ENCODE results near the gene CA5A. TPM values are rescaled to one million over a fixed set of nuclear protein-coding genes. Genes with fewer than 3 reads are reported as not detected.
"Not testable (repeated sequence)": the region's sequence is repeated elsewhere in the genome, so short reads cannot be mapped to it uniquely, and the experiment has no call there.

The CA5A gene
- total and polyA plus RNA-seq, 7 donors, result not detected

- WGBS, 2 donors, result 63 to 71% methylated on average over 37 of the region's 37 CpGs
- H3K27me3 ChIP-seq, result peaks cover 0 to 6% (median 0%) of the 10 kb centered on the region in 3 donors
These were observed 17.3 kb downstream of the CA5A start for GRCh38 chr16:87918866-87919680.

GRCh38 chr16:87918338-87918737, 18.0 kb downstream of the CA5A start:
- Histone ChIP-seq H3K27me3 (peaks cover 0 to 12% (median 0%) of the 10 kb centered on the region in 3 donors), H3K36me3 (no peaks in the 10 kb centered on the region), H3K4me3 (no peak overlapping the region), H3K4me1 (no peaks in the 10 kb centered on the region), H3K9me3 (no peaks in the 10 kb centered on the region), H3K27ac (no peak overlapping the region)
- intact Hi-C loops (cut with DNase I), result no loop called here
- TF ChIP-seq EP300 (IDR thresholded peaks at IDR 0.05) (no peak), POLR2AphosphoS5 (IDR thresholded peaks at IDR 0.05) (no peak), POLR2A (IDR thresholded peaks at IDR 0.05) (no peak)
- TF ChIP-seq, protein P1, sequence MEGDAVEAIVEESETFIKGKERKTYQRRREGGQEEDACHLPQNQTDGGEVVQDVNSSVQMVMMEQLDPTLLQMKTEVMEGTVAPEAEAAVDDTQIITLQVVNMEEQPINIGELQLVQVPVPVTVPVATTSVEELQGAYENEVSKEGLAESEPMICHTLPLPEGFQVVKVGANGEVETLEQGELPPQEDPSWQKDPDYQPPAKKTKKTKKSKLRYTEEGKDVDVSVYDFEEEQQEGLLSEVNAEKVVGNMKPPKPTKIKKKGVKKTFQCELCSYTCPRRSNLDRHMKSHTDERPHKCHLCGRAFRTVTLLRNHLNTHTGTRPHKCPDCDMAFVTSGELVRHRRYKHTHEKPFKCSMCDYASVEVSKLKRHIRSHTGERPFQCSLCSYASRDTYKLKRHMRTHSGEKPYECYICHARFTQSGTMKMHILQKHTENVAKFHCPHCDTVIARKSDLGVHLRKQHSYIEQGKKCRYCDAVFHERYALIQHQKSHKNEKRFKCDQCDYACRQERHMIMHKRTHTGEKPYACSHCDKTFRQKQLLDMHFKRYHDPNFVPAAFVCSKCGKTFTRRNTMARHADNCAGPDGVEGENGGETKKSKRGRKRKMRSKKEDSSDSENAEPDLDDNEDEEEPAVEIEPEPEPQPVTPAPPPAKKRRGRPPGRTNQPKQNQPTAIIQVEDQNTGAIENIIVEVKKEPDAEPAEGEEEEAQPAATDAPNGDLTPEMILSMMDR (IDR thresholded peaks at IDR 0.05), result no peak
- WGBS, 2 donors, result 85 to 87% methylated on average over 13 of the region's 13 CpGs
- DNase-seq, result peak; percentile 74

More at GRCh38 chr16:87918866-87919680, 17.3 kb downstream of the CA5A start:
- Histone ChIP-seq H3K27ac (no peak overlapping the region), H3K4me1 (no peaks in the 10 kb centered on the region), H3K9me3 (no peaks in the 10 kb centered on the region), H3K36me3 (no peaks in the 10 kb centered on the region), H3K4me3 (no peak overlapping the region)
- intact Hi-C loops (cut with DNase I), result no loop called here
- no peak for DNase-seq
- no peak for TF ChIP-seq EP300 (IDR thresholded peaks at IDR 0.05)
- TF ChIP-seq POLR2A (IDR thresholded peaks at IDR 0.05), result no peak

GRCh38 chr16:87917503-87917902, 18.8 kb downstream of the CA5A start:
- Histone ChIP-seq H3K4me1 (no peaks in the 10 kb centered on the region), H3K27ac (no peak overlapping the region), H3K9me3 (no peaks in the 10 kb centered on the region), H3K36me3 (no peaks in the 10 kb centered on the region), H3K4me3 (no peak overlapping the region), H3K27me3 (peaks cover 0 to 13% (median 0%) of the 10 kb centered on the region in 3 donors)
- no peak for DNase-seq
- intact Hi-C loops (cut with DNase I), result no loop called here
- TF ChIP-seq POLR2A (IDR thresholded peaks at IDR 0.05) (no peak), EP300 (IDR thresholded peaks at IDR 0.05) (no peak), POLR2AphosphoS5 (IDR thresholded peaks at IDR 0.05) (no peak)
- TF ChIP-seq, protein P1 (IDR thresholded peaks at IDR 0.05), result no peak
- WGBS, 2 donors, result 72 to 85% methylated on average over 9 of the region's 9 CpGs

- intact Hi-C loops (cut with DNase I), result no loop called here
- DNase-seq, result no peak
- Histone ChIP-seq H3K36me3 (no peaks in the 10 kb centered on the region), H3K4me3 (no peak overlapping the region), H3K27me3 (peaks cover 0 to 13% (median 0%) of the 10 kb centered on the region in 3 donors), H3K4me1 (no peaks in the 10 kb centered on the region), H3K27ac (no peak overlapping the region), H3K9me3 (no peaks in the 10 kb centered on the region)
- TF ChIP-seq, protein P1 (IDR thresholded peaks at IDR 0.05), result no peak
- no peak for TF ChIP-seq POLR2AphosphoS5 (IDR thresholded peaks at IDR 0.05)
- TF ChIP-seq EP300 (IDR thresholded peaks at IDR 0.05), result no peak
- no peak for TF ChIP-seq POLR2A (IDR thresholded peaks at IDR 0.05)
- WGBS, 2 donors, result 93% methylated on average over 25 of the region's 25 CpGs
These were observed 21.5 kb downstream of the CA5A start for GRCh38 chr16:87914812-87915211.

DNA sequence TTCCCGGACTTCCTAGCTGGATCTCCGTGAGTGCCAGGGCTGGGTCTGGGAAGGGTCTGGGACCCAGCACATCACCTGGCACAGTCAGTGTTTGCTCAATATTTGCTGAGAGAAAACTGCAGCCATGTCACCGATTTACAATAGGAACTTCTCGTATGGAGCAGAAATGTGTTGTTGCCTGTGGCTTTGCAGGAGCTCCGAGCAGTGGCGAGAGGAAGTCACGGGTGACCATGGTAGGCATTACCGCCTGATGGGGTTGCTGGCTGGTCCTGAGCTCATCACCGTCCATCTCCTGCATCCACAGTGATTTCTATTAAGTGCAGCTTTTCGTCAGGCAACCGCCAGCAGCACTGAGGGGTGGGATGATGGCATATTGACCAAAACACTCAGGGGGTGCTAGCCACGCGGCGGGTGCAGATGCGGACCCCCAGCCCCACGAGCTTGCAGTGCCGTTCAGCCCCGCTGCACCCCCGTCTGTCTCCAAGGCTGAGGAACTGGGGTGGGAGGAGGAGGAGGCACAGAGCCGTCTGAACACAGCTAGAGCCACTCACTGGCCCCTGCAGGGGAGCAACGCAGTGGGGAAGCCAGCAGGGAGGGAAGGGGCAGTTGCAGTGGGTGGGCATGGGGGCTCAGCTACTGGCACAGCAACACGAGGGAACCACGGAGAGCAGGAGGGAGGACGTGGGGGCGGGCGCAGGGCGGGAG, 22.2 kb downstream of the CA5A start:
- H3K36me3 ChIP-seq; H3K9me3 ChIP-seq; H3K27ac ChIP-seq; H3K4me3 ChIP-seq; H3K4me1 ChIP-seq; intact Hi-C loops (cut with DNase I); DNase-seq: not testable (repeated sequence)
- 74 to 80% methylated on average over 27 of the region's 27 CpGs for WGBS, 2 donors
- peaks cover 0 to 11% (median 0%) of the 10 kb centered on the region in 3 donors for H3K27me3 ChIP-seq

GRCh38 chr16:87912691-87913090, 23.6 kb downstream of the CA5A start:
- H3K27ac ChIP-seq; H3K9me3 ChIP-seq; H3K36me3 ChIP-seq; DNase-seq; H3K27me3 ChIP-seq; H3K4me3 ChIP-seq; H3K4me1 ChIP-seq; intact Hi-C loops (cut with DNase I): not testable (repeated sequence)
- WGBS, 2 donors, result 86 to 89% methylated on average over 18 of the region's 18 CpGs

Measured in sigmoid colon (tissue), 7 donors.